ENCODE results near the gene LAMA3.

LAMA3 gene

DNA sequence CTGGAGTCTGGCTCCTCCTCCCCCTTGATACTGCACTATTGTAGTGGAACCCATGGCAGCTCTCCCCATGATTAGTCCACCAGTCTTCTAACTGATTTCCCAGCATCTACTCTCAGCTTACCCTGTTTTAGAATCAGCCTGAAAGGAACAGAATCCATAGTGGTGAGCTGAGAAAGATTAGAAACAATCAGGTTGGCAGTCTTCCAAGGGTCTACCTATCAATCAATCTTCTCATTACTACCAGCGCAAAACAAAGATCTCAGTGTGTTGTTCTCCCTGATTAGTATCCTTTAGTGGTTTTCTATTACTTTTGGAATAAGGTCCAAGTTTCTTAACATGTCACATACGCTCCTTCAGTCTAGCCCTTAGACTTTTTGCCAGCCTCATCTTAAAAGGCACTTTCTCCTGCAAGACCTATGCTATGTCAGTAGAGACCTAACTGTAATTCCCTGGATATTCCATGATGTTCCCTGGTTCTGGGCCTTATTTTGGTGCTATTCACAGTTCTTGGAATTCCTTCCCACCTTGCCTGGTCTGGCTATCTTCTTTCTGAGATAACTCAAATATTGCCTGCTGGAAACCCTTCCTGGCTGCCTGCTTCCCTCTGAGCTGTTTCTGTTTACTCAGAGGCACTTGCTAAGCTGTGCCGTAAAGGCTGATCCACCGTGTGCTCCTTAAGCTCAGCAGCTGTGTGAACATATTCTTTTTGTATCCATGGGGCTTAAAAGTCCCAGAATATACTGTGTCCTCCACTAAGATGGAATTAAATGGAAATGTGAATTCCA lies 32.6 kb downstream of the LAMA3 start:
- Histone ChIP-seq H3K9me3 (ENCODE audit: control insufficient read depth, insufficient read depth, low read length) (no peaks in the 10 kb centered on the region), H3K36me3 (ENCODE audit: control insufficient read depth, insufficient read depth, low read length) (no peaks in the 10 kb centered on the region), H3K9ac (ENCODE audit: low read depth, low read length) (no peak overlapping the region), H3K4me1 (ENCODE audit: control insufficient read depth, insufficient read depth, low read length) (0 out of 2 replicates have a peak, but pooled peaks cover 5% of the 10 kb centered on the region), H3K27me3 (ENCODE audit: control insufficient read depth, insufficient read depth, low read length) (no peaks in the 10 kb centered on the region), H3K4me3 (ENCODE audit: low read depth, low read length) (no peak overlapping the region), H3K27ac (ENCODE audit: low read depth, low read length) (no peak overlapping the region)

GRCh38 chr18:23722646-23723045 lies 33.4 kb downstream of the LAMA3 start:
- Histone ChIP-seq H3K9ac (ENCODE audit: low read depth, low read length) (no peak overlapping the region), H3K4me3 (ENCODE audit: low read depth, low read length) (no peak overlapping the region), H3K36me3 (ENCODE audit: control insufficient read depth, insufficient read depth, low read length) (no peaks in the 10 kb centered on the region), H3K27ac (ENCODE audit: low read depth, low read length) (no peak overlapping the region), H3K27me3 (ENCODE audit: control insufficient read depth, insufficient read depth, low read length) (no peaks in the 10 kb centered on the region), H3K4me1 (ENCODE audit: control insufficient read depth, insufficient read depth, low read length) (0 out of 2 replicates have a peak, but pooled peaks cover 5% of the 10 kb centered on the region), H3K9me3 (ENCODE audit: control insufficient read depth, insufficient read depth, low read length) (no peaks in the 10 kb centered on the region)

DNA sequence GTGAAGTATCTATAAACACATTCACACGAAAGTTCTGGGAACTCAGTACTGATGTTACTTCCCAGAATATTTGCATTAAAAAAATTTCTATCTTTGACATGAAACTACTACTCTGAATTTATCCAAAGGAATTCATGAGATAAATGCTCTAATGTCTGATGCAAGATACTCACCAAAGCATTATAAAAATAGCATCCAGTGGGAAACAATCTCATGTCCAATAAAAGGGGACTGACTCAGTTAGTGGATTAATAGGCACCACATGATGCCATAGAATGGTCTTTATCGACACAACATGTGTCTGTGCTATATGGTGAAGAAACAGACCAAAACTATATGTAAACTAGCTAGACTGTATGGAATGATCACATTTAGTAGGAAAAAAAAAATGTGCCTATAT lies 33.9 kb downstream of the LAMA3 start:
- 0 out of 2 replicates have a peak, but pooled peaks cover 5% of the 10 kb centered on the region for H3K4me1 ChIP-seq (ENCODE audit: control insufficient read depth, insufficient read depth, low read length)
- H3K9me3 ChIP-seq (ENCODE audit: control insufficient read depth, insufficient read depth, low read length) = no peaks in the 10 kb centered on the region
- no peak overlapping the region for H3K9ac ChIP-seq (ENCODE audit: low read depth, low read length)
- H3K27me3 ChIP-seq (ENCODE audit: control insufficient read depth, insufficient read depth, low read length) = no peaks in the 10 kb centered on the region
- H3K27ac ChIP-seq (ENCODE audit: low read depth, low read length) = no peak overlapping the region
- H3K4me3 ChIP-seq (ENCODE audit: low read depth, low read length) = no peak overlapping the region
- no peaks in the 10 kb centered on the region for H3K36me3 ChIP-seq (ENCODE audit: control insufficient read depth, insufficient read depth, low read length)

GRCh38 chr18:23724681-23725080 lies 35.4 kb downstream of the LAMA3 start:
- H3K27me3 ChIP-seq (ENCODE audit: control insufficient read depth, insufficient read depth, low read length) = no peaks in the 10 kb centered on the region
- H3K36me3 ChIP-seq (ENCODE audit: control insufficient read depth, insufficient read depth, low read length) = no peaks in the 10 kb centered on the region
- no peak overlapping the region for H3K27ac ChIP-seq (ENCODE audit: low read depth, low read length)
- H3K9ac ChIP-seq (ENCODE audit: low read depth, low read length) = no peak overlapping the region
- H3K4me1 ChIP-seq (ENCODE audit: control insufficient read depth, insufficient read depth, low read length) = 0 out of 2 replicates have a peak, but pooled peaks cover 4% of the 10 kb centered on the region
- H3K4me3 ChIP-seq (ENCODE audit: low read depth, low read length) = no peak overlapping the region
- no peaks in the 10 kb centered on the region for H3K9me3 ChIP-seq (ENCODE audit: control insufficient read depth, insufficient read depth, low read length)

GRCh38 chr18:23725351-23725750 lies 36.1 kb downstream of the LAMA3 start:
- H3K9me3 ChIP-seq (ENCODE audit: control insufficient read depth, insufficient read depth, low read length) = no peaks in the 10 kb centered on the region
- H3K4me1 ChIP-seq (ENCODE audit: control insufficient read depth, insufficient read depth, low read length) = no peaks in the 10 kb centered on the region
- H3K27ac ChIP-seq (ENCODE audit: low read depth, low read length) = no peak overlapping the region

DNA sequence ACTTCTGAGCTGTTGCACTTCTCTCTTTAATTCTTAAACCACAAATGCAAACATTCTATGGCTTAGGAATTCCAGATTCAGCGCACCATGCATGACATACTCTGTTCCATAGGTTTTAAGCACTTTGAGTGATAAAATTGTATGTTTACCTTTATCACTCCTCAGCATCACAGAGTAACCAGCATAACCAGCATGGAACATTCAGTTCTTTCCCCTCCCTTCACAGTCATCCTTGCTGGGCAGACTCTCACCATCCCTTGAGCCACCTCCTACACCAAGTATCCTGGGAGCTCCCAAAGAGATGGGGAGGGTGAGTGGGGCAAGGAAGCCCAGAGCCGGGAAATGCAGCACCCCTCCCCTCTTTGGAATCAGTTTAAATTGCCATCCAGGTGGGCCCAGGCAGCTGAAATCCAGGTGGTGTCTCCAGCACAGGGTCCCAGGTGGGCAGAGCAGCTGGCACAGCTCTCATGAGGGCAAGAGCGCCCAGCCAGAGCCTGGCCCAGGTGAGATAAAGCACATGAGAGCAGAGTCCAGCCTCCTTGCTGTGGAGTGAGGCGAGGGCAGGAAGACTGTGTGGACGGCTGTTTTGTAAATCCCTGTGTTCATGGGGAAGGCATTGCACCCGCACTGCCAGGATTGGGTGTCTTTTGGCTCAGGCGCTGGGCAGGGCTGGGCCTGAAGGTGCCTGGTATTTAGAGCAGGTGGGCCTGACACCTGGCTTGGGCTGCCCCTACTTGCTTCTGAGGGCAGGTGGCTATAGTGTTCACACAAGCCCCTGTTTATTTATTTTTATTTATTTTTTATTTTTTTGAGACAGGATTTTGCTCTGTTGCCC lies 36.8 kb downstream of the LAMA3 start:
- Histone ChIP-seq H3K36me3 (ENCODE audit: control insufficient read depth, insufficient read depth, low read length) (no peaks in the 10 kb centered on the region), H3K27me3 (ENCODE audit: control insufficient read depth, insufficient read depth, low read length) (no peaks in the 10 kb centered on the region), H3K4me3 (ENCODE audit: low read depth, low read length) (no peak overlapping the region), H3K9me3 (ENCODE audit: control insufficient read depth, insufficient read depth, low read length) (no peaks in the 10 kb centered on the region), H3K9ac (ENCODE audit: low read depth, low read length) (no peak overlapping the region), H3K4me1 (ENCODE audit: control insufficient read depth, insufficient read depth, low read length) (no peaks in the 10 kb centered on the region), H3K27ac (ENCODE audit: low read depth, low read length) (no peak overlapping the region)

More at GRCh38 chr18:23725351-23725750, 36.1 kb downstream of the LAMA3 start:
- Histone ChIP-seq H3K27me3 (ENCODE audit: control insufficient read depth, insufficient read depth, low read length) (no peaks in the 10 kb centered on the region), H3K36me3 (ENCODE audit: control insufficient read depth, insufficient read depth, low read length) (no peaks in the 10 kb centered on the region), H3K4me3 (ENCODE audit: low read depth, low read length) (no peak overlapping the region), H3K9ac (ENCODE audit: low read depth, low read length) (no peak overlapping the region)

- no peaks in the 10 kb centered on the region for H3K27me3 ChIP-seq (ENCODE audit: control insufficient read depth, insufficient read depth, low read length)
- H3K4me1 ChIP-seq (ENCODE audit: control insufficient read depth, insufficient read depth, low read length) = no peaks in the 10 kb centered on the region
- H3K36me3 ChIP-seq (ENCODE audit: control insufficient read depth, insufficient read depth, low read length) = no peaks in the 10 kb centered on the region
- no peak overlapping the region for H3K4me3 ChIP-seq (ENCODE audit: low read depth, low read length)
- H3K9me3 ChIP-seq (ENCODE audit: control insufficient read depth, insufficient read depth, low read length) = no peaks in the 10 kb centered on the region
- H3K9ac ChIP-seq (ENCODE audit: low read depth, low read length) = no peak overlapping the region
- H3K27ac ChIP-seq (ENCODE audit: low read depth, low read length) = no peak overlapping the region
Measured at GRCh38 chr18:23727707-23728493, 38.6 kb downstream of the LAMA3 start.

GRCh38 chr18:23730857-23731256 lies 41.6 kb downstream of the LAMA3 start:
- Histone ChIP-seq H3K9ac (ENCODE audit: low read depth, low read length) (no peak overlapping the region), H3K36me3 (ENCODE audit: control insufficient read depth, insufficient read depth, low read length) (no peaks in the 10 kb centered on the region), H3K27ac (ENCODE audit: low read depth, low read length) (no peak overlapping the region), H3K4me1 (ENCODE audit: control insufficient read depth, insufficient read depth, low read length) (no peaks in the 10 kb centered on the region), H3K27me3 (ENCODE audit: control insufficient read depth, insufficient read depth, low read length) (no peaks in the 10 kb centered on the region), H3K9me3 (ENCODE audit: control insufficient read depth, insufficient read depth, low read length) (no peaks in the 10 kb centered on the region), H3K4me3 (ENCODE audit: low read depth, low read length) (no peak overlapping the region)

GRCh38 chr18:23731861-23732260 lies 42.6 kb downstream of the LAMA3 start:
- Histone ChIP-seq H3K9ac (ENCODE audit: low read depth, low read length) (no peak overlapping the region), H3K9me3 (ENCODE audit: control insufficient read depth, insufficient read depth, low read length) (no peaks in the 10 kb centered on the region), H3K27ac (ENCODE audit: low read depth, low read length) (no peak overlapping the region), H3K36me3 (ENCODE audit: control insufficient read depth, insufficient read depth, low read length) (no peaks in the 10 kb centered on the region), H3K27me3 (ENCODE audit: control insufficient read depth, insufficient read depth, low read length) (no peaks in the 10 kb centered on the region), H3K4me1 (ENCODE audit: control insufficient read depth, insufficient read depth, low read length) (no peaks in the 10 kb centered on the region), H3K4me3 (ENCODE audit: low read depth, low read length) (no peak overlapping the region)

GRCh38 chr18:23732439-23732838 lies 43.2 kb downstream of the LAMA3 start:
- H3K36me3 ChIP-seq (ENCODE audit: control insufficient read depth, insufficient read depth, low read length) = no peaks in the 10 kb centered on the region
- H3K27ac ChIP-seq (ENCODE audit: low read depth, low read length) = no peak overlapping the region
- no peaks in the 10 kb centered on the region for H3K4me1 ChIP-seq (ENCODE audit: control insufficient read depth, insufficient read depth, low read length)
- no peak overlapping the region for H3K9ac ChIP-seq (ENCODE audit: low read depth, low read length)
- H3K27me3 ChIP-seq (ENCODE audit: control insufficient read depth, insufficient read depth, low read length) = no peaks in the 10 kb centered on the region
- H3K4me3 ChIP-seq (ENCODE audit: low read depth, low read length) = no peak overlapping the region
- H3K9me3 ChIP-seq (ENCODE audit: control insufficient read depth, insufficient read depth, low read length) = no peaks in the 10 kb centered on the region

Measured in HUES48 (cell line).